Activated CD4-positive, alpha-beta T cell treated with anti-CD3 and anti-CD28 coated beads, Interleukin-2, amount 50 U/mL, for 24 hours (primary cell): ENCODE results near the gene TTLL1.
"Not testable (repeated sequence)": the region's sequence is repeated elsewhere in the genome, so short reads cannot be mapped to it uniquely, and the experiment has no call there.

ENCODE experiments used
- DNase-seq, 2 donors: peaks; one replicate each; pipeline ENCODE4 v3.0.0-alpha.2; 2020; ENCODE audit warnings: low read depth in 1 of 2, low spot score in 1 of 2

The TTLL1 gene

GRCh38 chr22:43077121-43077877 is 11.9 kb downstream of the TTLL1 start:
- DNase-seq: no peak

GRCh38 chr22:43066844-43067385 is 22.3 kb downstream of the TTLL1 start:
- DNase-seq: no peak

GRCh38 chr22:43066134-43066533 is 23.1 kb downstream of the TTLL1 start:
- DNase-seq: no peak

GRCh38 chr22:43060183-43060582 is 29.0 kb downstream of the TTLL1 start:
- DNase-seq: peak in 1 of 2 donors; percentile 8

- DNase-seq: no peak
Observed at GRCh38 chr22:43057641-43058040, 31.6 kb downstream of the TTLL1 start.

- DNase-seq: no peak
Observed at GRCh38 chr22:43053176-43053575, 36.0 kb downstream of the TTLL1 start.

- DNase-seq: no peak
Observed at GRCh38 chr22:43050995-43051394, 38.2 kb downstream of the TTLL1 start.

- no peak for DNase-seq
Observed at GRCh38 chr22:43047605-43048004, 41.6 kb downstream of the TTLL1 start.

- no peak for DNase-seq
Observed at GRCh38 chr22:43044290-43044712, 44.9 kb downstream of the TTLL1 start.

GRCh38 chr22:43042101-43042780 is 47.0 kb downstream of the TTLL1 start:
- no peak for DNase-seq

GRCh38 chr22:43039800-43040199 is 49.4 kb downstream of the TTLL1 start:
- no peak for DNase-seq

- DNase-seq: no peak
Observed at GRCh38 chr22:43038325-43038724, 50.9 kb downstream of the TTLL1 start.

GRCh38 chr22:43036282-43036829 is 52.8 kb downstream of the TTLL1 start:
- no peak for DNase-seq

GRCh38 chr22:43035250-43035649 is 53.9 kb downstream of the TTLL1 start:
- DNase-seq: no peak

GRCh38 chr22:43031617-43032016 is 57.6 kb downstream of the TTLL1 start:
- DNase-seq: no peak

GRCh38 chr22:43018615-43019014 is 70.6 kb downstream of the TTLL1 start:
- no peak for DNase-seq

GRCh38 chr22:43017525-43018460 is 71.4 kb downstream of the TTLL1 start:
- no peak for DNase-seq

GRCh38 chr22:43016150-43016549 is 73.0 kb downstream of the TTLL1 start:
- DNase-seq: not testable (repeated sequence)

GRCh38 chr22:43015677-43016042 is 73.5 kb downstream of the TTLL1 start:
- no peak for DNase-seq

GRCh38 chr22:43014869-43015676 is 74.1 kb downstream of the TTLL1 start, which contains the start of gene PACSIN2:
TSS of gene PACSIN2 (minus strand) at chr22:43015149. CDS start at chr22:42912080, 103,069 bp downstream.
- DNase-seq: peak; percentile 98 to 99
